ENCODE data around the gene PDF. TPM values are rescaled to one million over a fixed set of nuclear protein-coding genes. Genes with fewer than 3 reads are reported as not detected.

The PDF gene
- total RNA-seq, 1 experiment from 2014 or later = 17.8 TPM

DNA sequence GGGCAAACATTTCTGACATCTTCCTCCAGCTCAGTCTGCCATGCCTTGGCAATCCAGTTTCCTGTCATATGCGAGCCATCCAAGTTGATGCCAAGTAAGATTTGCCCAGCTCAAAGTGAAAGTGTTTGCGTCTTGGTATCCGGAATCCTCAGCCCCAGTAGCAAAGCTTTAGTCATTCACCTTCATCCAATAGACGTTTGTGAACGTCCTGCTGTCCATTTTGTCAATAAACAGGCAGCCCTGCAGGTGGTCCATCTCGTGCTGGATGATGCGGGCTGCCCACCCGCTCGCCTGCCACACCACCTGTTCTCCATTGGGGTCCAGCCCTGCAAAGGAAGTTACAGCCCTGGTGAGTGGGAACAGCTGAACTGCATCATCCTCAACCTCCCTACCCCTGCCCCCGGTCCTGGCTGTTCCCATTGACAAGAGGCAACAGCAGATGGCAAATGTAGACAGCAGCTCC is 1.5 kb downstream of the PDF start:
- Histone ChIP-seq H3K4me3 (peak overlapping the region; percentile 94), H3K9me3 (replicated peaks) (0 out of 2 replicates have a peak, but pooled peaks cover 3% of the 10 kb centered on the region), H3K4me1 (replicated peaks) (peaks cover 26% of the 10 kb centered on the region), H3K27ac (no peak overlapping the region), H3K27me3 (replicated peaks) (no peaks in the 10 kb centered on the region), H3K36me3 (peaks cover 84% of the 10 kb centered on the region)
- DNase-seq (ENCODE audit: low read depth in 1 of 2, low spot score in 2 of 2) = peak in 1 of 2 experiments; percentile 29

DNA sequence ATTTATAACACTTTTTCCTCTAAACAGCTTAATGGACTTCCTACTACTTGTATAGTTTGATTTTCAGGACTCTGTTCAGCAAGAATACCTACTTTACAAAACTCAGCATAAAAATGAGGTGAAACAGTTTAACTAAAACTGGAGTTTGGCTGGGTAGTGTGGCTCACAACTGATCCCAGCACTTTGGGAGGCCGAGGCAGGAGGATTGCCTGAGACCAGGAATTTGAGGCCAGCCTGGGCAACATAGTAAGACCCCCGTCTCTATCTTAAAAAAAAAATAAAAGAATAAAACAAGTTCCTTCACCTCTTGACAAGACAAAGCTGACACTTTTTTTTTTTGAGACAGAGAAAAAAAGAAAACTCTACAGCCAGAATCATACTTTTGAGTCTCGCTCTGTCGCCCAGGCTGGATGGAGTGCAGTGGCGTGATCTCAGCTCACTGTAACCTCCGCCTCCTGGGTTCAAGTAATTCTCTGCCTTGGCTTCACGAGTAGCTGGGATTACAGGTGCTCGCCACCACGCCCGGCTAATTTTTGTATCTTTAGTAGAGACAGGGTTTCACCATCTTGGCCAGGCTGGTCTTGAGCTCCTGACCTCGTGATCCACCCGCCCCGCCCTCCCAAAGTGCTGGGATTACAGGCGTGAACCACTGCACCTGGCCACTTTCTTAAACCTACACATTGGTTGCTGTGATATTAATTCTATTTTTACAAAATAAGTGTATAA is 2.6 kb downstream of the PDF start:
- no peak overlapping the region for H3K27ac ChIP-seq
- DNase-seq (ENCODE audit: low read depth in 1 of 2, low spot score in 2 of 2) = no peak
- H3K27me3 ChIP-seq (replicated peaks) = no peaks in the 10 kb centered on the region
- H3K36me3 ChIP-seq = peaks cover 87% of the 10 kb centered on the region
- H3K9me3 ChIP-seq (replicated peaks) = 0 out of 2 replicates have a peak, but pooled peaks cover 3% of the 10 kb centered on the region
- peaks cover 26% of the 10 kb centered on the region for H3K4me1 ChIP-seq (replicated peaks)
- no peak overlapping the region for H3K4me3 ChIP-seq

GRCh38 chr16:69326172-69326873 is 4.1 kb downstream of the PDF start:
- Histone ChIP-seq H3K4me3 (no peak overlapping the region), H3K4me1 (replicated peaks) (peaks cover 26% of the 10 kb centered on the region), H3K9me3 (replicated peaks) (0 out of 2 replicates have a peak, but pooled peaks cover 3% of the 10 kb centered on the region), H3K36me3 (peaks cover 90% of the 10 kb centered on the region), H3K27ac (no peak overlapping the region), H3K27me3 (replicated peaks) (no peaks in the 10 kb centered on the region)
- no peak for DNase-seq (ENCODE audit: low read depth in 1 of 2, low spot score in 2 of 2)

- DNase-seq (ENCODE audit: low read depth in 1 of 2, low spot score in 2 of 2) = no peak
- Histone ChIP-seq H3K36me3 (peaks cover 92% of the 10 kb centered on the region), H3K4me3 (no peak overlapping the region)
Observed at GRCh38 chr16:69325784-69326171, 4.6 kb downstream of the PDF start.

GRCh38 chr16:69324585-69325253 is 5.7 kb downstream of the PDF start:
- no peak overlapping the region for H3K27ac ChIP-seq
- no peaks in the 10 kb centered on the region for H3K9me3 ChIP-seq (replicated peaks)
- no peaks in the 10 kb centered on the region for H3K27me3 ChIP-seq (replicated peaks)
- no peak overlapping the region for H3K4me3 ChIP-seq
- H3K4me1 ChIP-seq (replicated peaks) = peaks cover 15% of the 10 kb centered on the region
- peaks cover 94% of the 10 kb centered on the region for H3K36me3 ChIP-seq
- DNase-seq (ENCODE audit: low read depth in 1 of 2, low spot score in 2 of 2) = no peak

More at GRCh38 chr16:69325784-69326171, 4.6 kb downstream of the PDF start:
- Histone ChIP-seq H3K4me1 (replicated peaks) (peaks cover 23% of the 10 kb centered on the region), H3K27ac (no peak overlapping the region), H3K27me3 (replicated peaks) (no peaks in the 10 kb centered on the region), H3K9me3 (replicated peaks) (0 out of 2 replicates have a peak, but pooled peaks cover 3% of the 10 kb centered on the region)

- peaks cover 8% of the 10 kb centered on the region for H3K4me1 ChIP-seq (replicated peaks)
- H3K36me3 ChIP-seq = peaks cover 96% of the 10 kb centered on the region
- no peak for DNase-seq (ENCODE audit: low read depth in 1 of 2, low spot score in 2 of 2)
- H3K4me3 ChIP-seq = no peak overlapping the region
- H3K27me3 ChIP-seq (replicated peaks) = no peaks in the 10 kb centered on the region
- no peak overlapping the region for H3K27ac ChIP-seq
- H3K9me3 ChIP-seq (replicated peaks) = no peaks in the 10 kb centered on the region
Observed at GRCh38 chr16:69324013-69324531, 6.3 kb downstream of the PDF start.

DNA sequence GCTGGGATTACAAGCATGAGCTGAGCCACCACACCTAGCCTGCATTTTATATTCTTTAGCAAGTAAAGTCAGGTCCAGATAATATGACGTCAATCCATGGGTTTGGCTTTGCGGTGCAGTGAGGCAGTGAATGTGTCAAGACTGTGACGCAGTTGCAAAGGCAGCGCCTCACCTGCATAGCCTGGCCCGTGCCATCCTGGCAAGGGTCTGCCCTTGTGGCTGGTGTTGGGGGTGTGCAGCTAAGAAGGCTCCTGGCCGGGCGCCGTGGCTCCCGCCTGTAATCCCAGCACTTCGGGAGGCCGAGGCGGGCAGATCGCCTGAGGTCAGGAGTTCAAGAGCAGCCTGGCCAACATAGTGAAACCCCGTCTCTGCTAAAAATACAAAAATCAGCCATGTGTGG is 7.0 kb downstream of the PDF start:
- Histone ChIP-seq H3K27me3 (replicated peaks) (no peaks in the 10 kb centered on the region), H3K4me3 (no peak overlapping the region), H3K27ac (no peak overlapping the region), H3K9me3 (replicated peaks) (no peaks in the 10 kb centered on the region), H3K4me1 (replicated peaks) (peaks cover 2% of the 10 kb centered on the region), H3K36me3 (peaks cover 96% of the 10 kb centered on the region)
- no peak for DNase-seq (ENCODE audit: low read depth in 1 of 2, low spot score in 2 of 2)

DNA sequence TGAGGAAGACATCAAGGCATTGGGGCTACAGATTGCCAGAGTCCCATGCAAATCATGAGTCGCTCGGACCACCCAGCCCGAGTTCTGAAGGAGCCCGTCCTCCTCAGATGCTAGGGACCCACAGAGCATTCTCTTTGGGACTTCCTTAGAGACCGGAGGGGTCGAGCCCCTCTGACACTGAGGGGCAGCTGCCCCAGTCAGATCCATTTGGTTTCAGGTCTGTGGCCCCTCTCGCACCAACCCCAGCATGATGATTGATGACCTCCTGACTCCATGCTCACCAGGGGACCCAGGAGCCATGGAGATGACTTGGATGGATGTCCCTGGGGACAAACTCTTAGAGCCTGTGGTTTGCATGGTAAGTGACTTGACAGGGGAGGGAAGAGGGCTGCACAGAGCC is 8.0 kb downstream of the PDF start:
- Histone ChIP-seq H3K4me3 (no peak overlapping the region), H3K4me1 (replicated peaks) (no peaks in the 10 kb centered on the region), H3K9me3 (replicated peaks) (no peaks in the 10 kb centered on the region), H3K27me3 (replicated peaks) (no peaks in the 10 kb centered on the region), H3K36me3 (peaks cover 93% of the 10 kb centered on the region), H3K27ac (no peak overlapping the region)
- no peak for DNase-seq (ENCODE audit: low read depth in 1 of 2, low spot score in 2 of 2)

DNA sequence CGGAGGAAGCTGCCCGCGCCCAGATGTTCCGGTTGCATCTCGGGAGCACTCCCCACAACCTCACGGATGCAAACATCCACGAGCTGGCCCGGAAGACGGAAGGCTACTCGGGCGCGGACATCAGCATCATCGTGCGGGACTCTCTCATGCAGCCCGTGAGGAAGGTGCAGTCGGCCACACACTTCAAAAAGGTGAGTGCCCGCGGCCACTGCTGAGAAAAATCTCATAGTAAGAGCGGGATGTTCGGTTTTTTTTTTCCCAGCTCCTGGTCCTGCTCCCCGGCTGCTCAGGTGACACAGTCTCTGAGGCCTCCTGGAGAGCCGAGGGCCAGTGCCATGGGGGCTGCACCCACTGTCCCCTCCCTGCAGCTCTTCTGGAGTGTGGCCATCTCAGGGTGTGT is 9.3 kb downstream of the PDF start:
- no peak for DNase-seq (ENCODE audit: low read depth in 1 of 2, low spot score in 2 of 2)
- H3K4me3 ChIP-seq = no peak overlapping the region
- peaks cover 94% of the 10 kb centered on the region for H3K36me3 ChIP-seq
- H3K9me3 ChIP-seq (replicated peaks) = no peaks in the 10 kb centered on the region
- no peaks in the 10 kb centered on the region for H3K4me1 ChIP-seq (replicated peaks)
- H3K27ac ChIP-seq = no peak overlapping the region
- no peaks in the 10 kb centered on the region for H3K27me3 ChIP-seq (replicated peaks)

DNA sequence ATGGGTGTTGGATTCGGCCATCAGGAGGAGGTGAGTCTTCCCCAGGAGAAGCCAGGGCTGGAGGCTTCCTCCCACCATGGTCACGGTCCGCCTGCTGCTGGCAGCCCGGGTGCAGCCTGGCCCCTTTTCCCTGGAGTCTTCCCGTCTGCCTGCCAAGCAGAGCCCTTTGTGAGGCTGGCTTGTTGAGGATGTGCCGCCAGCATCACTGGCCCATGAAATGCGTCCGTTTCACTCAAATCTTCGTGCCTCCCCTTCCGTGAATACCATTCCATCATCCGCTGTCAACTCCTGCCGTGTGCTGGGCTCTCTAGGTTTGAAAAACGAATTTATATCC is 9.7 kb downstream of the PDF start:
- no peak overlapping the region for H3K4me3 ChIP-seq
- H3K4me1 ChIP-seq (replicated peaks) = no peaks in the 10 kb centered on the region
- DNase-seq (ENCODE audit: low read depth in 1 of 2, low spot score in 2 of 2) = no peak
- peaks cover 94% of the 10 kb centered on the region for H3K36me3 ChIP-seq
- H3K27ac ChIP-seq = no peak overlapping the region
- no peaks in the 10 kb centered on the region for H3K9me3 ChIP-seq (replicated peaks)
- H3K27me3 ChIP-seq (replicated peaks) = no peaks in the 10 kb centered on the region

GRCh38 chr16:69319826-69320739 is 10.3 kb downstream of the PDF start:
- H3K4me3 ChIP-seq = no peak overlapping the region
- no peaks in the 10 kb centered on the region for H3K9me3 ChIP-seq (replicated peaks)
- peaks cover 97% of the 10 kb centered on the region for H3K36me3 ChIP-seq
- no peak for DNase-seq (ENCODE audit: low read depth in 1 of 2, low spot score in 2 of 2)
- no peak overlapping the region for H3K27ac ChIP-seq
- H3K4me1 ChIP-seq (replicated peaks) = no peaks in the 10 kb centered on the region
- H3K27me3 ChIP-seq (replicated peaks) = no peaks in the 10 kb centered on the region

DNA sequence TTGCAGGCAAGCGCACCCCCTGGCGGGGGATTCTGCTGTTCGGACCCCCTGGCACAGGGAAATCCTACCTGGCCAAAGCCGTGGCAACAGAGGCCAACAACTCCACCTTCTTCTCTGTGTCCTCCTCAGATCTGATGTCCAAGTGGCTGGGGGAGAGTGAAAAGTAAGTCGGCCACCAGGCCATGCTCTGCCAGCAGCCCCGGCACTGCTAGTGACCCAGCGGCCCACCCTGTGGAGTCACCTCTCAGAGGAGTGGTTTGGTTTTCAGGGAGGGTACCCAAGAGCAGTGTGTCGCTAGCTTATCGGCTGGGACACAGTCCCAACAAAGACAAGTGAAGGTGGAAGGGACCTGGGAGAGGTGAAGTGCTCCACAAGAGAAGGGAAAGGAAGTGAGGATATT is 11.0 kb downstream of the PDF start:
- H3K4me3 ChIP-seq = no peak overlapping the region
- peaks cover 97% of the 10 kb centered on the region for H3K36me3 ChIP-seq
- no peak for DNase-seq (ENCODE audit: low read depth in 1 of 2, low spot score in 2 of 2)
- H3K27me3 ChIP-seq (replicated peaks) = no peaks in the 10 kb centered on the region
- no peaks in the 10 kb centered on the region for H3K9me3 ChIP-seq (replicated peaks)
- H3K27ac ChIP-seq = no peak overlapping the region
- no peaks in the 10 kb centered on the region for H3K4me1 ChIP-seq (replicated peaks)

DNA sequence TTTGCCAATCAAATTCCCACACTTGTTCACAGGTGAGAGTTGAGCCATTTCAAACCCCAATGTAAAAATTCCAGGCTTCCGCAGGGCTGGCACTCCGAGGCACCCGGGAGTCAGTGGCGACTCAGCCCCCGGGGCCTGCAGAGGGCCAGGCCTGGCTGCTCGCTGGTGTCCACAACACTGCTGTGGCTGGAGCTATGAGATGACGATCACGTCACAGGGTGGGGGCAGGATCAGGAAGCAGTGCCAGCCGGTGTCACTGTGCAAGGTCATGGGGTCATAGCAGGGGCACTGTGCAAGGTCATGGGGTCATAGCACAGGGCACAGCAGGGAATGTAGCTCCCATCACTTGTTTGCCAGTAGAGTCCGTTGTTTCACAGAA is 11.5 kb downstream of the PDF start:
- no peaks in the 10 kb centered on the region for H3K9me3 ChIP-seq (replicated peaks)
- H3K27ac ChIP-seq = no peak overlapping the region
- H3K36me3 ChIP-seq = peaks cover 96% of the 10 kb centered on the region
- no peaks in the 10 kb centered on the region for H3K27me3 ChIP-seq (replicated peaks)
- no peak overlapping the region for H3K4me3 ChIP-seq
- no peak for DNase-seq (ENCODE audit: low read depth in 1 of 2, low spot score in 2 of 2)
- H3K4me1 ChIP-seq (replicated peaks) = no peaks in the 10 kb centered on the region

Measured in SJSA1 (cell line).